Neutrophil (primary cell): ENCODE results near the gene LRRTM2.

Experiments used
- H3K27ac ChIP-seq: fragments of 200-600 bp; sonication (generic); 2 replicates; pipeline ENCODE4 v1.5.1; 2016; ENCODE audit warnings: mild to moderate bottlenecking, moderate library complexity
- H3K27me3 ChIP-seq: fragments of 200-600 bp; sonication (generic); 2 replicates; pipeline ENCODE4 v1.6.0; 2016; ENCODE audit warnings: mild to moderate bottlenecking
- H3K36me3 ChIP-seq: fragments of 200-600 bp; sonication (generic); 2 replicates; pipeline ENCODE4 v1.5.1; 2017
- H3K4me1 ChIP-seq, 2 experiments: fragments of 200-600 bp in 1 of 2; sonication (generic) in 1 of 2; 1 replicate in 1 of 2; 2 replicates in 1 of 2; pipeline versions ENCODE4 v1.5.1 to v1.6.1; 2013 to 2016; ENCODE audit warnings: low read depth in 1 of 2, low read length in 1 of 2, mild to moderate bottlenecking in 1 of 2, moderate library complexity in 1 of 2; ENCODE audit not compliant: control insufficient read depth in 1 of 2, insufficient read depth in 1 of 2
- H3K4me3 ChIP-seq, 2 experiments: fragments of 200-600 bp in 1 of 2; sonication (generic) in 1 of 2; 1 replicate in 1 of 2; 2 replicates in 1 of 2; pipeline ENCODE4 v1.5.1; 2013 to 2016; ENCODE audit warnings: low read depth in 1 of 2, low read length in 1 of 2, mild to moderate bottlenecking in 1 of 2, moderate library complexity in 1 of 2
- H3K9me3 ChIP-seq: fragments of 200-600 bp; sonication (generic); 2 replicates; pipeline ENCODE4 v1.5.1; 2016
- TF ChIP-seq, protein P1 (sequence below): fragments of 200-600 bp; sonication (generic); IDR thresholded peaks from 2 replicates; pipeline ENCODE4 v1.5.1; 2016; ENCODE audit warnings: antibody characterized with exemption

Gene LRRTM2

DNA sequence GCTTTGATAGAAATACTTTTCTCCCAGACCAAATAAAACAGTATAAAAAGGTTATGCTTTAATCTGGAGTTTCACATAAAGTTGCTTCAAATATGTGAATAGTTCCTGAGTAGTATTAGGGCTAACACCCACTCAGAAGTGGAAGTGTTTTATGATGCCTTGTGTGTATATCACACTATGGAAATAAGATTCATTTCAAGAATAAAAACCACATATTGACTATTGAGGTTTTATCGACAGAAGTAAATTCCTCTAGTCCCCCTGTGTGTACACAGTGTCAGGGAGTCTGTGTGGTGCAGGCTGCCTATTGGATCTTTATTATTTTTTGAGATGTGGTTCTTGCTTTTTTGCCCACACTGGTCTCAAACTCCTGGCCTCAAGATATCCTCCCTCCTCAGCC is 20.8 kb upstream of the LRRTM2 start:
- Histone ChIP-seq H3K4me3 (no peak overlapping the region), H3K27ac (no peak overlapping the region), H3K27me3 (no peaks in the 10 kb centered on the region), H3K4me1 (peaks cover 8 to 11% of the 10 kb centered on the region in 2 experiments), H3K9me3 (no peaks in the 10 kb centered on the region), H3K36me3 (no peaks in the 10 kb centered on the region)
- TF ChIP-seq, protein P1, sequence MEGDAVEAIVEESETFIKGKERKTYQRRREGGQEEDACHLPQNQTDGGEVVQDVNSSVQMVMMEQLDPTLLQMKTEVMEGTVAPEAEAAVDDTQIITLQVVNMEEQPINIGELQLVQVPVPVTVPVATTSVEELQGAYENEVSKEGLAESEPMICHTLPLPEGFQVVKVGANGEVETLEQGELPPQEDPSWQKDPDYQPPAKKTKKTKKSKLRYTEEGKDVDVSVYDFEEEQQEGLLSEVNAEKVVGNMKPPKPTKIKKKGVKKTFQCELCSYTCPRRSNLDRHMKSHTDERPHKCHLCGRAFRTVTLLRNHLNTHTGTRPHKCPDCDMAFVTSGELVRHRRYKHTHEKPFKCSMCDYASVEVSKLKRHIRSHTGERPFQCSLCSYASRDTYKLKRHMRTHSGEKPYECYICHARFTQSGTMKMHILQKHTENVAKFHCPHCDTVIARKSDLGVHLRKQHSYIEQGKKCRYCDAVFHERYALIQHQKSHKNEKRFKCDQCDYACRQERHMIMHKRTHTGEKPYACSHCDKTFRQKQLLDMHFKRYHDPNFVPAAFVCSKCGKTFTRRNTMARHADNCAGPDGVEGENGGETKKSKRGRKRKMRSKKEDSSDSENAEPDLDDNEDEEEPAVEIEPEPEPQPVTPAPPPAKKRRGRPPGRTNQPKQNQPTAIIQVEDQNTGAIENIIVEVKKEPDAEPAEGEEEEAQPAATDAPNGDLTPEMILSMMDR, result no peak

DNA sequence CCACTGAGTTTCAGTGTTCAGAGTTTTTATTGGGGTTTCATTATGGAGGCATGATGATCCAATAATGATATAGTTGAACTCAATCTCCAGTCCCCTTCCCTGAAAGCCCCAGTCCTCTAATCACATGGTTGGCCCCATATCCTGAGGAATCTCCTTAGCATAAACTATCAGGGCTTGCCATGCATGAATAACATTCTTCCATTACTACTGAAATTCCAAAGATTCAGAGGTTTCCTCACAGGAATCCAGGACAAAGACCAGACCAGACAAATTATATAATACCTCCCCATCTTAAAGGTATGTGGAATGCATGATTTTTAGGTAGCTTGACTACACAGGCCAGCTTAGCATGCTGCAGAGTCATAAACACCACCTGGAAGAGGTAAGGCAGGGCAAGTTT is 15.5 kb upstream of the LRRTM2 start:
- TF ChIP-seq, protein P1, result no peak

DNA sequence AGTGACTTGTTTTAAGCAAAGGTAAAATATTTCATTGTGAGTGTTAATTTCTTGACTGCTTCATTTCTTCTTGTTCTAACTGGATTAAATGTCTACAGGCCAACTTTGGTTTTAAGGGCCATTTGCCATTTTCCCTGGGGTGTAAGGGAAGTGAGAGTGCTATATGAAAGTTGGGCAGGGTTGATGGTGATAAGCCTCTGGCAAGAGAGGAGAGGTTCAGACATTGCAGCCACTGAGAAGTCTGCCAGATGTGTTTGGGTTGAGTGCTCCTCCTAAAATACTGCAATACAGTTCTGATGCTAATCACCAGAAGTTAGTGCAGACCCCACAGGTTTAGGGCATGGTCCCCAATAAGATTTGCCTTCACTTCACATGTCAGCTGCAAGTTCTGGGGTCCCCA is 14.9 kb upstream of the LRRTM2 start:
- H3K27me3 ChIP-seq, result no peaks in the 10 kb centered on the region
- H3K36me3 ChIP-seq, result peaks cover 5% of the 10 kb centered on the region
- TF ChIP-seq, protein P1, result no peak
- no peak overlapping the region for H3K4me3 ChIP-seq
- peaks cover 0 to 4% of the 10 kb centered on the region in 2 experiments for H3K4me1 ChIP-seq
- no peak overlapping the region for H3K27ac ChIP-seq
- H3K9me3 ChIP-seq, result peaks cover 4% of the 10 kb centered on the region

More for the DNA sequence above, 15.5 kb upstream of the LRRTM2 start:
- Histone ChIP-seq H3K9me3 (peaks cover 4% of the 10 kb centered on the region), H3K4me1 (peaks cover 0 to 4% of the 10 kb centered on the region in 2 experiments), H3K27ac (no peak overlapping the region), H3K36me3 (peaks cover 5% of the 10 kb centered on the region), H3K4me3 (no peak overlapping the region), H3K27me3 (no peaks in the 10 kb centered on the region)

DNA sequence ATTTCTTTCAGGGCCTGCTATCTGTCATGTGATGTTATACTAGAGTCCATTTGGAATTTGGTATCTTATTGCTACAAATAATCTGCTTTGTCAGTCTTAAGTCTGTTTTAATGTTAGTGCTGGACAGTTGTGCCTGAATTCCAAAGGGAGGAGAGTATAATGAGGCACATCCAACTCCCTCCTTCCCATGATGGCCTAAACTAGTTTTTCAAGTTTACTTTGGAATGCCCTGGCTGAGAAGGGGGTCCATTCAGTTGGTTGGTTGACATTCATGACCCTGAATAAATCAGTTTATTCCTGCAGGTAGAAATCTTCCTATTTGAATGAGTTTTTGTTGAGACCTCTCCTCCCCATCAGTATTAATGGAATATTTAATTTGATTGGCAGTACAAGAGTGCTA is 9.4 kb upstream of the LRRTM2 start:
- TF ChIP-seq, protein P1, result no peak
- Histone ChIP-seq H3K27ac (no peak overlapping the region), H3K9me3 (no peaks in the 10 kb centered on the region), H3K4me3 (no peak overlapping the region), H3K36me3 (peaks cover 5% of the 10 kb centered on the region), H3K27me3 (no peaks in the 10 kb centered on the region), H3K4me1 (peaks cover 0 to 4% of the 10 kb centered on the region in 2 experiments)

DNA sequence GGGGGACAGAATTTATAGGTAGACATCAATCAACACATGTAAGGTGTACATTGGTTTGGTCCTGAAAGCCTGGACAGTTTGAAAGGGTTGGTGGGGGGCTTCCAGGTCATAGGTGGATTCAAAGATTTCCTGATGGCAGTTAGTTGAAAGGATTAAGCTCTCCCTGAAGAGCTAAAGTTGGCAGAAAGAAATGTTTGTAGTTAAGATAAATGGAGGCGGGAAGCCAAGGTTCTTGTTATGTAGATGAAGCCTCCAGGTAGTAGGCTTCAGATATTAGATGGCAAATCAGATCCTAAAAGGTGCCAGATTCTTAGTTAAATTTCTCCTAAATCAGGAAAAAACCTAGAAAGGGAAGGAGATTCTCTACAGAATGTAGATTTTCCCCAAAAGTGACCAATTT is 9.0 kb upstream of the LRRTM2 start:
- TF ChIP-seq, protein P1, result no peak
- Histone ChIP-seq H3K36me3 (peaks cover 5% of the 10 kb centered on the region), H3K27me3 (no peaks in the 10 kb centered on the region), H3K9me3 (no peaks in the 10 kb centered on the region), H3K4me1 (peaks cover 0 to 4% of the 10 kb centered on the region in 2 experiments), H3K4me3 (no peak overlapping the region), H3K27ac (no peak overlapping the region)

DNA sequence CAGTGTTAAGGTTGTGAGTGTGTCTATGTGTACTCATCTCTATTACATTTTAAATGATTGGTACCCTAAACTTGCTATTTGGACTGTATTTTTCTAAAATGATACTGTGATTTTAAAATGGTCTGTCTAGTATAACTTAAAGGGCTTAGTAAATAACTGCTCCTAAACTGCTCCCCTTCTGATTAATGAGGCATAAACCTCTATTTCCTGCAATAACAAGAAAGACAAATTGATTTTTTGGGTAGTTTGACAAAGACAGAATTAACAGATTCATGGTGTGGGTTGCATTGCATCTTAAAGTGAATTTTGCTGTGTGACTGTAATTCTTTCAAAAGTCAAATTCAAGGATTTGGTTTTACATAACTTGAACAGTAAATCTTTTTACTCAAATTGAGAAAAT is 8.1 kb upstream of the LRRTM2 start:
- no peak overlapping the region for H3K4me3 ChIP-seq
- no peaks in the 10 kb centered on the region for H3K9me3 ChIP-seq
- TF ChIP-seq, protein P1, result no peak
- no peak overlapping the region for H3K27ac ChIP-seq
- H3K27me3 ChIP-seq, result no peaks in the 10 kb centered on the region
- peaks cover 5% of the 10 kb centered on the region for H3K36me3 ChIP-seq
- peaks cover 0 to 4% of the 10 kb centered on the region in 2 experiments for H3K4me1 ChIP-seq
